ENCODE data around the gene ACD.

ACD gene

DNA sequence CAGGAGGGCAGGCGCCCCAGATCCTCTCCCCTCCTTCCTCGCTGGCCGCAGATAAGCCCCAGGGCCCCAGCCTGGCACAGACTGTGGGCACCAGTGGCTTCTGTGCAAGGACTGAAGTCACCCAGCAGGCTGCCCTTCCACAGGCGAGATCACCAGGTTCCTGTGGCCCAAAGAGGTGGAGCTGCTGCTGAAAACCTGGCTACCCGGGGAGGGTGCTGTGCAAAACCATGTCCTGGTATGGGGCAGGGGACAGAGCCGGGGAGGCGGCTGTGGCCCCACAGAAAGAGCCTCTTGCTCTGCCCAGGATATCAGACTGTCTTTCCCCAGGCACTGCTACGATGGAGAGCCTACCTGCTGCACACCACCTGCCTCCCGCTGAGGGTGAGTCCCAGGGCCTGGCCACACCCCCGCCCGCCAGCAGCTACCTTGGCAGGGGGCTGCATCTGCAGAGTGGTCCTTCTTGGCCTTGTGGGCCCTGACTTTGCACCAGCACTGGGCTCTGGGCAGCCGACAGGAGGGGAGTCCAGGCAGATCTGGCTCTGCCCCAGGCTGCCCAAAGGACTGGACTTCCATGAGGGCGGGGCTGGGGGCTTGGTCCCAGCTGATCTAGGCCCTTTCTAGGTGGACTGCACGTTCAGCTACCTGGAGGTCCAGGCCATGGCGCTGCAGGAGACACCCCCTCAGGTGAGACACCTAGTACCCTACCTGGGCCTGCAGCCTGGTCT lies 14.5 kb downstream of the ACD start:
- peak in 1 of 5 experiments; percentile 54 for DNase-seq

DNA sequence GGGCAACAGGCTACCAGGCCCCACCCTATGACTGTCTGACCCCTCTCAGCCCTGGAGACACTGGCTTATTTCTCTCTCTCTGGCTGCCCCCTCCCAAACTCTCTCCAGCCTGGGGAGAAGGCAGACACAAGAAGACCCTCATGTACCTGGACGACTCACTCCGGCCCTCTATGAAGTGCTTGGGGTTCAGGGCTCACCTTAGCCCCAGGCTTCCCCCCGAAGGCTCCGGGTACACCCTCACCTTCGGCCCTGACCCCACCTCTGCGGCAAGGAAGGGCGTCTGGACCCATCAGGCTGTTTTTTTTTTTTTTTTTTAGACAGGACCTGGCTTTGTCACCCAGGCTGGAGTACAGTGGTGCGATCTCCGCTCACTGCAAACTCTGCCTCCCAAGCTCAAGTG lies 16.0 kb downstream of the ACD start:
- no peak for DNase-seq

DNA sequence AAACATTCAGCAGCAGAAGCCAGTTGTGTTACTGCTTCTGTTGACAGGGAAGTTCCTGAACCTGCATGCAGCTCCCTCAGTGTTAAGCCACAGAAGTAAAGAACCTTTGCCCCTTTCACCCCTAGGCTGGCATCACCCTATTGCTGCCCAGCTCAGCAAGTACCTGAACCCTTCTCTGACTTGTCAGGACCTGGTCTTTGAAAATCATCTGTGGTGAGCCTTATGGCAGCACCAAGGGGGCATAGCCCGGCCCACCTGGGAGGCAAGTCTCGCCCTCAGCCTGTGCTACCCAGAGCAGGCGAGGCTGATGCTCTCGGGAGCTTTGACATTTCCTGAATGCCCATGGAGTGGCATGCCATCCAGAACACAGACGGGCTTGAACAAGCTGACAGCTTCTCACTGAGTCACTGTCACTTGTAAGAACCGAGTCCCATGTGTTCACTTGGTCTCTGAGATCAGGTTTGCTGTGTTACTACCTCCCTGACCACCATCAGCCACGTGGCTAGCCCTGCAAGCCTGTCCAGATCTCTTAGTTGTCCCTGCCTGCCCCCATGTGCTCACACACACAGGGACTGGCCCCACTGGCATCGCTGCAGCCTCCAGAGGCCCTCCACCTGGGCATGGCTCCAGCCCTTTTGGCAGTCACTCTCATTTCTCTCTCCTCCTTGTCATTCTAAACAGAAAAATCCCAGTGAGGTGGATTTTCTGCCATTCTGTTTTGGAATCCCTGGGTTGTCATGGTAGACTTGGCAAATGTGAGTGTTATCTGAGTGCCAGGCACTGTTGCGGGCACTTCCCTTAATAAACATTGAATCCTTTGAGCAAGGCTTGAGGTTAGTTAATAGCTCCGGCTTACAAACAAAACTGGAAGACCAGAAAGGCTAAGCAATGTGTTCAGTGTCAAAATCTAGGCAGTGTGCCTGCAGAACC lies 18.0 kb downstream of the ACD start:
- DNase-seq = no peak

DNA sequence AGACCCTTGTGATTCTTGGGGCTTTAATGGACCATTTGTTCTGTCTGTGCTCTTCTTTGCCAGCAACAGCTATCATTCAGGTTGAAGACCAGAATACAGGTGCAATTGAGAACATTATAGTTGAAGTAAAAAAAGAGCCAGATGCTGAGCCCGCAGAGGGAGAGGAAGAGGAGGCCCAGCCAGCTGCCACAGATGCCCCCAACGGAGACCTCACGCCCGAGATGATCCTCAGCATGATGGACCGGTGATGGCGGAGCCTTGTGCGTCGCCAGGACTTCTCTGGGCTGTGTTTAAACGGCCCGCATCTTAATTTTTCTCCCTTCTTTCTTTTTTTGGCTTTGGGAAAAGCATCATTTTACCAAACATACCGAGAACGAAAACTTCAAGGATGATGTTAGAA lies 22.4 kb downstream of the ACD start:
- DNase-seq = no peak

DNA sequence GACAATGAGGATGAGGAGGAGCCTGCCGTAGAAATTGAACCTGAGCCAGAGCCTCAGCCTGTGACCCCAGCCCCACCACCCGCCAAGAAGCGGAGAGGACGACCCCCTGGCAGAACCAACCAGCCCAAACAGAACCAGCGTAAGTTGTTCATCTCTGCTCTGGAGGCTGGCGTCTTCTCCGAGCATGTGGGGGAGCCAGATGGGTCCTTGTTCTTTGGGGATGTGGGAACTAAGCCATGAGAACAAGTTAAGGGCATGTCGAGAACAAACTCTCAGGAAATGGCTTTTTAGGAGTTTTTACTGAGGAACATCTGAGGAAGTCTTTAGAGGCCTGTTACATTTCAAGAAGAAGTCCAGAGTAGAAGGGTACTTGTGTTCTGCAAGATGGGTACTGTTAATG lies 23.3 kb downstream of the ACD start:
- DNase-seq = no peak

GRCh38 chr16:67632415-67633172 lies 27.5 kb downstream of the ACD start:
- no peak for DNase-seq

DNA sequence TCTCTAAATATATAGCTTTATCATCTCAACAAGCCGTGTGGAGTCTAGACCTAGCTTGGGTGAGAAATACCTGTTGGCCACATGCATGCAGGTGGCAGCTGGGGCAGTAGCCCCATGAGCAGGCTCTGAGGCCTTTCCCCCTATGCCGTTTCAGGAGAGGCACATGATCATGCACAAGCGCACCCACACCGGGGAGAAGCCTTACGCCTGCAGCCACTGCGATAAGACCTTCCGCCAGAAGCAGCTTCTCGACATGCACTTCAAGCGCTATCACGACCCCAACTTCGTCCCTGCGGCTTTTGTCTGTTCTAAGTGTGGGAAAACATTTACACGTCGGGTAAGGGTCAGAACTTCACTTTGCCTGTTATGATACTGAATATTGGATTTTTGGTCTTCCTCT lies 31.8 kb downstream of the ACD start:
- DNase-seq = no peak

GRCh38 chr16:67613808-67614207 lies 46.3 kb downstream of the ACD start:
- DNase-seq = peak in 1 of 5 experiments; percentile 20

GRCh38 chr16:67608364-67608763 lies 51.7 kb downstream of the ACD start:
- DNase-seq = peak in 1 of 5 experiments; percentile 25
